ENCODE measurements around the gene MAST3.

GRCh38 chr19:18157465-18158063 is 60.0 kb downstream of the MAST3 start:
- TF ChIP-seq CTCF (tag by site-specific recombination; IDR thresholded peaks at IDR 0.05) (peak; percentile 66), ATF2 (tag by site-specific recombination; IDR thresholded peaks at IDR 0.05; ENCODE audit: low read depth) (0 out of 2 replicates have a peak, but pooled peaks have one; percentile 2), HOXA7 (CRISPR knock-in tag; IDR thresholded peaks at IDR 0.05; ENCODE audit: borderline replicate concordance) (no peak), ZSCAN16 (tag by site-specific recombination; IDR thresholded peaks at IDR 0.05) (no peak), ZNF530 (tag by site-specific recombination; IDR thresholded peaks at IDR 0.05; ENCODE audit: low read depth) (no peak), TSHZ1 (tag by site-specific recombination; IDR thresholded peaks at IDR 0.05; ENCODE audit: borderline replicate concordance) (no peak), ZNF18 (tag by site-specific recombination; IDR thresholded peaks at IDR 0.05) (no peak), ZBTB1 (tag by site-specific recombination; IDR thresholded peaks at IDR 0.05) (no peak), MZF1 (tag by site-specific recombination; IDR thresholded peaks at IDR 0.05; ENCODE audit: borderline replicate concordance) (0 out of 2 replicates have a peak, but pooled peaks have one; percentile 22), ZNF514 (tag by site-specific recombination; IDR thresholded peaks at IDR 0.05) (no peak)
- TF ChIP-seq, protein P1, sequence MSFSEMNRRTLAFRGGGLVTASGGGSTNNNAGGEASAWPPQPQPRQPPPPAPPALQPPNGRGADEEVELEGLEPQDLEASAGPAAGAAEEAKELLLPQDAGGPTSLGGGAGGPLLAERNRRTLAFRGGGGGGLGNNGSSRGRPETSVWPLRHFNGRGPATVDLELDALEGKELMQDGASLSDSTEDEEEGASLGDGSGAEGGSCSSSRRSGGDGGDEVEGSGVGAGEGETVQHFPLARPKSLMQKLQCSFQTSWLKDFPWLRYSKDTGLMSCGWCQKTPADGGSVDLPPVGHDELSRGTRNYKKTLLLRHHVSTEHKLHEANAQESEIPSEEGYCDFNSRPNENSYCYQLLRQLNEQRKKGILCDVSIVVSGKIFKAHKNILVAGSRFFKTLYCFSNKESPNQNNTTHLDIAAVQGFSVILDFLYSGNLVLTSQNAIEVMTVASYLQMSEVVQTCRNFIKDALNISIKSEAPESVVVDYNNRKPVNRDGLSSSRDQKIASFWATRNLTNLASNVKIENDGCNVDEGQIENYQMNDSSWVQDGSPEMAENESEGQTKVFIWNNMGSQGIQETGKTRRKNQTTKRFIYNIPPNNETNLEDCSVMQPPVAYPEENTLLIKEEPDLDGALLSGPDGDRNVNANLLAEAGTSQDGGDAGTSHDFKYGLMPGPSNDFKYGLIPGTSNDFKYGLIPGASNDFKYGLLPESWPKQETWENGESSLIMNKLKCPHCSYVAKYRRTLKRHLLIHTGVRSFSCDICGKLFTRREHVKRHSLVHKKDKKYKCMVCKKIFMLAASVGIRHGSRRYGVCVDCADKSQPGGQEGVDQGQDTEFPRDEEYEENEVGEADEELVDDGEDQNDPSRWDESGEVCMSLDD (tag by site-specific recombination; IDR thresholded peaks at IDR 0.05) = peak; percentile 93
- TF ChIP-seq, protein P2, sequence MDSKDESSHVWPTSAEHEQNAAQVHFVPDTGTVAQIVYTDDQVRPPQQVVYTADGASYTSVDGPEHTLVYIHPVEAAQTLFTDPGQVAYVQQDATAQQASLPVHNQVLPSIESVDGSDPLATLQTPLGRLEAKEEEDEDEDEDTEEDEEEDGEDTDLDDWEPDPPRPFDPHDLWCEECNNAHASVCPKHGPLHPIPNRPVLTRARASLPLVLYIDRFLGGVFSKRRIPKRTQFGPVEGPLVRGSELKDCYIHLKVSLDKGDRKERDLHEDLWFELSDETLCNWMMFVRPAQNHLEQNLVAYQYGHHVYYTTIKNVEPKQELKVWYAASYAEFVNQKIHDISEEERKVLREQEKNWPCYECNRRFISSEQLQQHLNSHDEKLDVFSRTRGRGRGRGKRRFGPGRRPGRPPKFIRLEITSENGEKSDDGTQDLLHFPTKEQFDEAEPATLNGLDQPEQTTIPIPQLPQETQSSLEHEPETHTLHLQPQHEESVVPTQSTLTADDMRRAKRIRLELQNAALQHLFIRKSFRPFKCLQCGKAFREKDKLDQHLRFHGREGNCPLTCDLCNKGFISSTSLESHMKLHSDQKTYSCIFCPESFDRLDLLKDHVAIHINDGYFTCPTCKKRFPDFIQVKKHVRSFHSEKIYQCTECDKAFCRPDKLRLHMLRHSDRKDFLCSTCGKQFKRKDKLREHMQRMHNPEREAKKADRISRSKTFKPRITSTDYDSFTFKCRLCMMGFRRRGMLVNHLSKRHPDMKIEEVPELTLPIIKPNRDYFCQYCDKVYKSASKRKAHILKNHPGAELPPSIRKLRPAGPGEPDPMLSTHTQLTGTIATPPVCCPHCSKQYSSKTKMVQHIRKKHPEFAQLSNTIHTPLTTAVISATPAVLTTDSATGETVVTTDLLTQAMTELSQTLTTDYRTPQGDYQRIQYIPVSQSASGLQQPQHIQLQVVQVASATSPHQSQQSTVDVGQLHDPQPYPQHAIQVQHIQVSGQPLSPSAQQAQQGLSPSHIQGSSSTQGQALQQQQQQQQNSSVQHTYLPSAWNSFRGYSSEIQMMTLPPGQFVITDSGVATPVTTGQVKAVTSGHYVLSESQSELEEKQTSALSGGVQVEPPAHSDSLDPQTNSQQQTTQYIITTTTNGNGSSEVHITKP (tag by site-specific recombination; IDR thresholded peaks at IDR 0.05) = no peak
- TF ChIP-seq, protein P3, sequence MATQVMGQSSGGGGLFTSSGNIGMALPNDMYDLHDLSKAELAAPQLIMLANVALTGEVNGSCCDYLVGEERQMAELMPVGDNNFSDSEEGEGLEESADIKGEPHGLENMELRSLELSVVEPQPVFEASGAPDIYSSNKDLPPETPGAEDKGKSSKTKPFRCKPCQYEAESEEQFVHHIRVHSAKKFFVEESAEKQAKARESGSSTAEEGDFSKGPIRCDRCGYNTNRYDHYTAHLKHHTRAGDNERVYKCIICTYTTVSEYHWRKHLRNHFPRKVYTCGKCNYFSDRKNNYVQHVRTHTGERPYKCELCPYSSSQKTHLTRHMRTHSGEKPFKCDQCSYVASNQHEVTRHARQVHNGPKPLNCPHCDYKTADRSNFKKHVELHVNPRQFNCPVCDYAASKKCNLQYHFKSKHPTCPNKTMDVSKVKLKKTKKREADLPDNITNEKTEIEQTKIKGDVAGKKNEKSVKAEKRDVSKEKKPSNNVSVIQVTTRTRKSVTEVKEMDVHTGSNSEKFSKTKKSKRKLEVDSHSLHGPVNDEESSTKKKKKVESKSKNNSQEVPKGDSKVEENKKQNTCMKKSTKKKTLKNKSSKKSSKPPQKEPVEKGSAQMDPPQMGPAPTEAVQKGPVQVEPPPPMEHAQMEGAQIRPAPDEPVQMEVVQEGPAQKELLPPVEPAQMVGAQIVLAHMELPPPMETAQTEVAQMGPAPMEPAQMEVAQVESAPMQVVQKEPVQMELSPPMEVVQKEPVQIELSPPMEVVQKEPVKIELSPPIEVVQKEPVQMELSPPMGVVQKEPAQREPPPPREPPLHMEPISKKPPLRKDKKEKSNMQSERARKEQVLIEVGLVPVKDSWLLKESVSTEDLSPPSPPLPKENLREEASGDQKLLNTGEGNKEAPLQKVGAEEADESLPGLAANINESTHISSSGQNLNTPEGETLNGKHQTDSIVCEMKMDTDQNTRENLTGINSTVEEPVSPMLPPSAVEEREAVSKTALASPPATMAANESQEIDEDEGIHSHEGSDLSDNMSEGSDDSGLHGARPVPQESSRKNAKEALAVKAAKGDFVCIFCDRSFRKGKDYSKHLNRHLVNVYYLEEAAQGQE (tag by site-specific recombination; IDR thresholded peaks at IDR 0.05) = no peak
- TF ChIP-seq, protein P4, sequence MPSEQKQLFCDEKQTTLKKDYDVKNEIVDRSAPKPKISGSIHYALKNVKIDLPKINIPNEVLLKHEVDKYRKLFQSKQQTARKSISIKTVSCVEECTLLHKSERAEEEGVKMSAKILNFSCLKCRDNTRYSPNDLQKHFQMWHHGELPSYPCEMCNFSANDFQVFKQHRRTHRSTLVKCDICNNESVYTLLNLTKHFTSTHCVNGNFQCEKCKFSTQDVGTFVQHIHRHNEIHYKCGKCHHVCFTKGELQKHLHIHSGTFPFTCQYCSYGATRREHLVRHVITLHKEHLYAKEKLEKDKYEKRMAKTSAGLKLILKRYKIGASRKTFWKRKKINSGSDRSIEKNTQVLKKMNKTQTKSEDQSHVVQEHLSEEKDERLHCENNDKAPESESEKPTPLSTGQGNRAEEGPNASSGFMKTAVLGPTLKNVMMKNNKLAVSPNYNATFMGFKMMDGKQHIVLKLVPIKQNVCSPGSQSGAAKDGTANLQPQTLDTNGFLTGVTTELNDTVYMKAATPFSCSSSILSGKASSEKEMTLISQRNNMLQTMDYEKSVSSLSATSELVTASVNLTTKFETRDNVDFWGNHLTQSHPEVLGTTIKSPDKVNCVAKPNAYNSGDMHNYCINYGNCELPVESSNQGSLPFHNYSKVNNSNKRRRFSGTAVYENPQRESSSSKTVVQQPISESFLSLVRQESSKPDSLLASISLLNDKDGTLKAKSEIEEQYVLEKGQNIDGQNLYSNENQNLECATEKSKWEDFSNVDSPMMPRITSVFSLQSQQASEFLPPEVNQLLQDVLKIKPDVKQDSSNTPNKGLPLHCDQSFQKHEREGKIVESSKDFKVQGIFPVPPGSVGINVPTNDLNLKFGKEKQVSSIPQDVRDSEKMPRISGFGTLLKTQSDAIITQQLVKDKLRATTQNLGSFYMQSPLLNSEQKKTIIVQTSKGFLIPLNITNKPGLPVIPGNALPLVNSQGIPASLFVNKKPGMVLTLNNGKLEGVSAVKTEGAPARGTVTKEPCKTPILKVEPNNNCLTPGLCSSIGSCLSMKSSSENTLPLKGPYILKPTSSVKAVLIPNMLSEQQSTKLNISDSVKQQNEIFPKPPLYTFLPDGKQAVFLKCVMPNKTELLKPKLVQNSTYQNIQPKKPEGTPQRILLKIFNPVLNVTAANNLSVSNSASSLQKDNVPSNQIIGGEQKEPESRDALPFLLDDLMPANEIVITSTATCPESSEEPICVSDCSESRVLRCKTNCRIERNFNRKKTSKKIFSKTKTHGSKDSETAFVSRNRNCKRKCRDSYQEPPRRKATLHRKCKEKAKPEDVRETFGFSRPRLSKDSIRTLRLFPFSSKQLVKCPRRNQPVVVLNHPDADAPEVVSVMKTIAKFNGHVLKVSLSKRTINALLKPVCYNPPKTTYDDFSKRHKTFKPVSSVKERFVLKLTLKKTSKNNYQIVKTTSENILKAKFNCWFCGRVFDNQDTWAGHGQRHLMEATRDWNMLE (tag by site-specific recombination; conservative IDR thresholded peaks at IDR 0.05; ENCODE audit: low read depth) = no peak

Data from HEK293 (cell line).